ENCODE data around the gene EGFR.

- TF ChIP-seq CTCF (IDR thresholded peaks at IDR 0.05) (no peak), POLR2A (IDR thresholded peaks at IDR 0.05) (no peak)
Observed at GRCh38 chr7:55096323-55096722, 77.5 kb downstream of the EGFR start.

Measured in lower leg skin (tissue), 3 donors.